CD4-positive, alpha-beta T cell (primary cell): ENCODE data around the gene HIRA. TPM values are rescaled to one million over a fixed set of nuclear protein-coding genes. Genes with fewer than 3 reads are reported as not detected.
"Not testable (repeated sequence)": the region's sequence is repeated elsewhere in the genome, so short reads cannot be mapped to it uniquely, and the experiment has no call there.

Experiments used
- ATAC-seq: fragments of 200-7000 bp; cut with Tn5 transposase; one replicate; pipeline ENCODE4 v1.10.0; 2022; ENCODE audit warnings: mild to moderate bottlenecking; ENCODE audit not compliant: poor library complexity
- CTCF ChIA-PET: fragments of 350-600 bp; sonication (Branson Sonifier 250); formaldehyde crosslinking; loops from one replicate; lab custom pipeline; 2021; ENCODE audit warnings: antibody characterized with exemption, inconsistent platforms; lab: Charles Lee
- POLR2A ChIA-PET: fragments of 350-600 bp; sonication (Branson Sonifier 250); formaldehyde crosslinking; loops from one replicate; lab custom pipeline; 2021; ENCODE audit warnings: antibody characterized with exemption, inconsistent platforms; lab: Charles Lee
- DNase-seq, 14 experiments: peaks; one replicate each; pipeline ENCODE4 v3.0.0-alpha.2; 2013 to 2020; ENCODE audit warnings: mixed read lengths in 2 of 14
- H3K27ac ChIP-seq, 2 donors: one replicate each; pipeline versions ENCODE4 v1.5.1 to v1.7.0; 2013; ENCODE audit warnings: low read length in 2 of 2, low read depth in 1 of 2, mild to moderate bottlenecking in 1 of 2
- H3K27me3 ChIP-seq, 2 experiments: 1 replicate in 1 of 2; 2 replicates in 1 of 2; pipeline versions ENCODE4 v1.6.1 to v1.7.0; 2013; ENCODE audit warnings: low read length in 2 of 2, control low read depth in 1 of 2, mild to moderate bottlenecking in 1 of 2, moderate library complexity in 1 of 2; ENCODE audit not compliant: insufficient read depth in 2 of 2, control insufficient read depth in 1 of 2
- H3K36me3 ChIP-seq: one replicate; pipeline ENCODE4 v1.6.1; 2013; ENCODE audit warnings: low read length, control low read depth; ENCODE audit not compliant: insufficient read depth
- H3K4me1 ChIP-seq: one replicate; pipeline ENCODE4 v1.6.1; 2013; ENCODE audit warnings: low read length, control low read depth; ENCODE audit not compliant: insufficient read depth
- H3K4me3 ChIP-seq: one replicate; pipeline ENCODE4 v1.5.1; 2013; ENCODE audit warnings: mild to moderate bottlenecking, low read length, moderate library complexity
- H3K9me3 ChIP-seq, 2 experiments: 1 replicate in 1 of 2; 2 replicates in 1 of 2; pipeline versions ENCODE4 v1.6.1 to v1.7.0; 2013; ENCODE audit warnings: low read length in 2 of 2, mild to moderate bottlenecking in 2 of 2, control low read depth in 1 of 2, moderate library complexity in 1 of 2; ENCODE audit not compliant: control insufficient read depth in 1 of 2, insufficient read depth in 1 of 2
- H3K27ac Mint-ChIP-seq: one replicate; pipeline ENCODE4 v1.8.0; 2020; ENCODE audit warnings: mixed read lengths
- H3K27me3 Mint-ChIP-seq: one replicate; pipeline ENCODE4 v1.8.0; 2021; ENCODE audit warnings: mixed read lengths
- H3K36me3 Mint-ChIP-seq: one replicate; pipeline ENCODE4 v1.8.0; 2021; ENCODE audit warnings: low read depth, mixed read lengths
- H3K4me1 Mint-ChIP-seq: one replicate; pipeline ENCODE4 v1.8.0; 2021; ENCODE audit warnings: low read depth, mixed read lengths
- H3K4me3 Mint-ChIP-seq: one replicate; pipeline ENCODE4 v1.8.0; 2020; ENCODE audit warnings: mild to moderate bottlenecking, mixed read lengths
- H3K9me3 Mint-ChIP-seq: one replicate; pipeline ENCODE4 v1.8.0; 2020; ENCODE audit warnings: mixed read lengths
- intact Hi-C, 2 experiments: fragments of 100-400 bp; cut with DNase I in 1 of 2; cut with micrococcal nuclease in 1 of 2; formaldehyde crosslinking; loops; one replicate each; pipeline versions ENCODE4 v1.15.1 to v1.9.0; 2023 to 2025; cut with DNase I, micrococcal nuclease
- total RNA-seq, 174 experiments: library from RNA in 2 of 174; stranded (reverse) in 2 of 174; gene quantifications; one replicate each; pipeline ENCODE4 v1.2.3 and lab custom pipeline; 2021 to 2026
- TF ChIP-seq, protein P1 (sequence below): fragments of 200-600 bp; IDR thresholded peaks from one replicate; pipeline ENCODE4 v1.8.0; 2022; ENCODE audit warnings: antibody characterized with exemption, mild to moderate bottlenecking

Gene HIRA
- total RNA-seq, 2 experiments from 2014 or later = 15.2 to 15.5 TPM

DNA sequence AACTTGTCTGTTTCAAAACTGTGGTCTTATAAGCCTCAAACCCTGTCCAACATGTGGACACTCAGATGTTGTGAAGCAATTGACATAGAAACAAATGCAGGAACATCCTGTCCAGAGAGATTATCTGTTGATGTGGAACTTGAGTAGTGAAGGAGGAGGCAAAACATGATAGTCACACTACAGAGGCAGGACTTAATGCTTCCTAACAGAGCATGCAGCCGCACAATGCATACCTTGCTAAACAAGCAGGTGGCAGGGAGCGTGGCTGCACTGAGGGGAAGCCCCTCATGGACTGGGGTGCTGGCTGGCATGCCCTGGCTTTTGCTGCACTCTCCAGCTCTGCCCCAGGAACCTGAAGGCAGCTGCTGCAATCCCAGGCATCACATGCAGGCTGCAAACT, 10.6 kb upstream of the HIRA start:
- Histone ChIP-seq H3K4me1 (peaks cover 21% of the 10 kb centered on the region), H3K27ac (no peak overlapping the region), H3K9me3 (no peaks in the 10 kb centered on the region), H3K36me3 (peaks cover 25% of the 10 kb centered on the region), H3K27me3 (no peaks in the 10 kb centered on the region), H3K4me3 (no peak overlapping the region)
- POLR2A ChIA-PET = interaction anchor here (8.2 kb wide), 1 partner anchor 9 kb away, joined by 94 read pairs; the partner anchor contains the start of genes HIRA and MRPL40
- intact Hi-C loops = loop anchor here (10.0 kb wide), 2 partner anchors 297 to 337 kb away; partner anchors contain the start of gene ESS2 (in 1 of the 2)
- DNase-seq (no peak), ATAC-seq (no peak)
- H3K4me3 Mint-ChIP-seq = no peak overlapping the region
- H3K36me3 Mint-ChIP-seq = peaks cover 69% of the 10 kb centered on the region
- H3K9me3 Mint-ChIP-seq = no peaks in the 10 kb centered on the region
- H3K27me3 Mint-ChIP-seq = no peaks in the 10 kb centered on the region
- H3K4me1 Mint-ChIP-seq = peaks cover 44% of the 10 kb centered on the region
- CTCF ChIA-PET = no interaction called here
- TF ChIP-seq, protein P1, sequence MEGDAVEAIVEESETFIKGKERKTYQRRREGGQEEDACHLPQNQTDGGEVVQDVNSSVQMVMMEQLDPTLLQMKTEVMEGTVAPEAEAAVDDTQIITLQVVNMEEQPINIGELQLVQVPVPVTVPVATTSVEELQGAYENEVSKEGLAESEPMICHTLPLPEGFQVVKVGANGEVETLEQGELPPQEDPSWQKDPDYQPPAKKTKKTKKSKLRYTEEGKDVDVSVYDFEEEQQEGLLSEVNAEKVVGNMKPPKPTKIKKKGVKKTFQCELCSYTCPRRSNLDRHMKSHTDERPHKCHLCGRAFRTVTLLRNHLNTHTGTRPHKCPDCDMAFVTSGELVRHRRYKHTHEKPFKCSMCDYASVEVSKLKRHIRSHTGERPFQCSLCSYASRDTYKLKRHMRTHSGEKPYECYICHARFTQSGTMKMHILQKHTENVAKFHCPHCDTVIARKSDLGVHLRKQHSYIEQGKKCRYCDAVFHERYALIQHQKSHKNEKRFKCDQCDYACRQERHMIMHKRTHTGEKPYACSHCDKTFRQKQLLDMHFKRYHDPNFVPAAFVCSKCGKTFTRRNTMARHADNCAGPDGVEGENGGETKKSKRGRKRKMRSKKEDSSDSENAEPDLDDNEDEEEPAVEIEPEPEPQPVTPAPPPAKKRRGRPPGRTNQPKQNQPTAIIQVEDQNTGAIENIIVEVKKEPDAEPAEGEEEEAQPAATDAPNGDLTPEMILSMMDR = no peak
- H3K27ac Mint-ChIP-seq = no peak overlapping the region

DNA sequence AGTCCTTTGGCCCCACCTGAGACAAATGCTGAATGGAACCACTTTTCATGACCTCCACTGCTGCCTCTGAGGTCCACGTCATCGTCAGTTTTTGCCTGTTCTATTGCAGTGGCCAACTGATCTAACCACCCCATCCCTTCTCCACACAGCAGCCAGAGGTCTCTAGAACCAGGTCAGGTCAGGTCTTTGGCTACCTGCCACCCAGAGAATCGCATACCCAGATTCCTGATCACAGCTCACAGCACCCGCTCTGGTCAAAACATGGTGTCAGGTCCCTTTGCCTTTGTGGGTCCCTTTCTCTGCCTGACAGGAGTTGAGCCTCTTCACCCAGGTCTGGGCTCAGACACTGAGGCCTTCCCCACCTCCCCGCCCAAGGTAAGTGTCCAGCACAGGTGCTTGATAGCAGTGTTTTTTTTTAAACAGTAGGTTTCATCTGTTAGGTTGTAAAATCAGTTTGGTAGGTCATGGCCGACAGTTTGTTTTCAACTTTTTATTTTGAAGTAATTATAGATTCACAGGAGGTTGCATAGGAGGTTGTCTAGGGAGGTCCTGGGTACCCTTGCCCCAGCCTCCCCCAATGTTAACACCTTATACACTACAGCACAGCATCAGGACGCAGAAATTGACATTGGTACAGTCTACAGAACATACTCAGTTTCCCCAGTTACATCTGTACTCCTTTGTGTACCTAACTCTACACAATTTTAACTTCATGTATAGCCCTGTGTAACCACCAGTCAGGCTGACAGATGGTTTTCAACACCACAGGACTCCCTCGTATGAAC, 9.1 kb upstream of the HIRA start:
- Mint-ChIP-seq H3K9me3 (no peaks in the 10 kb centered on the region), H3K36me3 (peaks cover 70% of the 10 kb centered on the region), H3K27ac (peak overlapping the region; percentile 34), H3K27me3 (no peaks in the 10 kb centered on the region), H3K4me3 (no peak overlapping the region), H3K4me1 (peaks cover 34% of the 10 kb centered on the region)
- ATAC-seq (peak; percentile 6), DNase-seq (no peak)
- Histone ChIP-seq H3K9me3 (no peaks in the 10 kb centered on the region), H3K4me3 (no peak overlapping the region), H3K36me3 (peaks cover 27% of the 10 kb centered on the region), H3K27me3 (no peaks in the 10 kb centered on the region), H3K4me1 (peaks cover 7% of the 10 kb centered on the region), H3K27ac (no peak overlapping the region)
- intact Hi-C loops = loop anchor here (10.0 kb wide), 2 partner anchors 296 to 336 kb away; partner anchors contain the start of gene ESS2 (in 1 of the 2)
- CTCF ChIA-PET = interaction anchor here (0.6 kb wide), 1 partner anchor 21 kb away, joined by 4 read pairs; no protein-coding TSS in a partner anchor
- POLR2A ChIA-PET = interaction anchor here (8.2 kb wide), 1 partner anchor 8 kb away, joined by 94 read pairs; the partner anchor contains the start of genes HIRA and MRPL40
- TF ChIP-seq, protein P1 = no peak

DNA sequence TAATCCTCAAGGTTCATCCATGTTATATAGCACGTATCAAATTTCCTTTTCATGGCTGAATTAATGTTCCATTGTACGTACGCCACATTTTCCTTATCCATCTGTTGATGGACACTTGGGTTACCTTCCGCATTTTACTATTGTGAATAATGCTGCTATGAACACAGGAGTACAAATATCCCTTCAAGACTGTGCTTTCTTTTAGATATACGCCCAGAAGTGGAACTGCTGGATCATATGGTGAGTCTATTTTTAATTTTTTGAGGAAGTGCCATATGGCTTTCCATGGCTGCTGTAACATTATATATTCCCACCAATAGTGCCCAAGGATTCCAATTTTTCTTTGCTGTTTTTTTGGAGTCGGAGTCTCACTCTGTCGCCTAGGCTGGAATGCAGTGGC, 6.8 kb upstream of the HIRA start:
- Mint-ChIP-seq H3K4me3 (peak overlapping the region; percentile 8), H3K27me3 (no peaks in the 10 kb centered on the region), H3K27ac (no peak overlapping the region), H3K4me1 (peaks cover 24% of the 10 kb centered on the region), H3K9me3 (no peaks in the 10 kb centered on the region), H3K36me3 (peaks cover 60% of the 10 kb centered on the region)
- peaks cover 22% of the 10 kb centered on the region for H3K36me3 ChIP-seq
- no peaks in the 10 kb centered on the region for H3K4me1 ChIP-seq
- no peak overlapping the region for H3K27ac ChIP-seq
- ATAC-seq (no peak), DNase-seq (no peak)
- CTCF ChIA-PET = no interaction called here
- H3K27me3 ChIP-seq = no peaks in the 10 kb centered on the region
- no peak overlapping the region for H3K4me3 ChIP-seq
- TF ChIP-seq, protein P1 = no peak
- no peaks in the 10 kb centered on the region for H3K9me3 ChIP-seq
- intact Hi-C loops = no loop called here
- POLR2A ChIA-PET = interaction anchor here (2.1 kb wide), 1 partner anchor 9 kb away, joined by 4 read pairs; the partner anchor contains the start of gene C22orf39

DNA sequence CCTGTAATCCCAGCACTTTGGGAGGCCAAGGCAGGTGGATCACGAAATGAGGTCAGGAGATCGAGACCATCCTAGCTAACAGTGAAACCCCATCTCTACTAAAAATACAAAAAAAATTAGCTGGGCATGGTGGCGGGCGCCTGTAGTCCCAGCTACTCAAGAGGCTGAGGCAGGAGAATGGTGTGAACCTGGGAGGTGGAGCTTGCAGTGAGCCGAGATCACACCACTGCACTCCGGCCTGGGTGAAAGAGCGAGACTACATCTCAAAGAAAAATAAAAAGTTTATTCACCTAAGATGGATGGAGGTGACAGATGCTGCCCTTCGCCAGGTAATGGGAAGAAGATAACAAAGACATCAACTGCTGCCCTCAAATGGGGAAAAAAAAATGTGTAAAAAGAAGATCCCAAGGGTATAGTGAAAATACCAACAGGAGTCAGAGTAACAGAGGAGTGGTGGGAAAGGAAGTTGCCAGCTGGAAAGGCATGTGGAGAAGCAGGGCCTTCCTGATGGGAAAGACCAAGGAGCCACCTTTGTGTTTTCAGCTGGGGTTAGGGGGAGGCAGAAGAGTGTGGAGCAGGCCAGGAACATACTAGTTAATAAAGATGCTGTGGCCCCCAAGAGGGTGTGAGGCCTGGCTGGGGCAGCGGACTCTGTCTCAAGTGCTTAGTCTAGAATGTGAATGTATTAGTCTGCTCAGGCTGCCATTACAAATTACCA, 5.1 kb upstream of the HIRA start:
- intact Hi-C loops, DNase-seq, H3K27me3 Mint-ChIP-seq, CTCF ChIA-PET, ATAC-seq, H3K27me3 ChIP-seq, H3K4me1 ChIP-seq, H3K4me3 ChIP-seq, H3K27ac ChIP-seq, H3K9me3 Mint-ChIP-seq, H3K9me3 ChIP-seq: not testable (repeated sequence)
- H3K27ac Mint-ChIP-seq = peak overlapping the region; percentile 31
- peaks cover 56% of the 10 kb centered on the region for H3K36me3 Mint-ChIP-seq
- POLR2A ChIA-PET = interaction anchor here (2.1 kb wide), 1 partner anchor 11 kb away, joined by 4 read pairs; the partner anchor contains the start of gene C22orf39
- H3K4me1 Mint-ChIP-seq = peaks cover 26% of the 10 kb centered on the region
- H3K4me3 Mint-ChIP-seq = peak overlapping the region; percentile 20
- peaks cover 14% of the 10 kb centered on the region for H3K36me3 ChIP-seq
